Loucy (cell line): ENCODE data around the gene CACNA1C.

Experiments
- H2AFZ ChIP-seq: fragments of 200-600 bp; sonication (generic); 2 replicates; pipeline ENCODE4 v1.6.0; 2016; ENCODE audit warnings: antibody characterized with exemption, mild to moderate bottlenecking, low read length, moderate library complexity
- H3F3A ChIP-seq: fragments of 200-600 bp; 2 replicates; pipeline ENCODE4 v1.6.0; 2016; ENCODE audit warnings: antibody characterized with exemption, low read depth, mild to moderate bottlenecking
- H3K27me3 ChIP-seq: fragments of 200-600 bp; sonication (generic); 2 replicates; pipeline ENCODE4 v1.6.1; 2014; ENCODE audit warnings: low read length, mild to moderate bottlenecking; ENCODE audit not compliant: insufficient read depth, poor library complexity, severe bottlenecking
- H3K36me3 ChIP-seq: fragments of 200-600 bp; sonication (generic); 2 replicates; pipeline ENCODE4 v1.6.1; 2016; ENCODE audit warnings: low read length; ENCODE audit not compliant: insufficient read depth
- H3K4me1 ChIP-seq: fragments of 200-600 bp; sonication (generic); 2 replicates; pipeline ENCODE4 v1.5.1; 2014; ENCODE audit warnings: low read length, mild to moderate bottlenecking; ENCODE audit not compliant: insufficient read depth, poor library complexity, severe bottlenecking
- H3K4me2 ChIP-seq: fragments of 200-600 bp; sonication (generic); 2 replicates; pipeline ENCODE4 v1.6.0; 2014; ENCODE audit warnings: antibody characterized with exemption, low read length, low read depth, mild to moderate bottlenecking; ENCODE audit not compliant: poor library complexity, severe bottlenecking
- H3K4me3 ChIP-seq: fragments of 200-600 bp; sonication (generic); 2 replicates; pipeline ENCODE4 v1.5.1; 2014; ENCODE audit warnings: low read length, mild to moderate bottlenecking, mixed read lengths; ENCODE audit not compliant: poor library complexity, severe bottlenecking
- H3K79me2 ChIP-seq: fragments of 200-600 bp; sonication (generic); 2 replicates; pipeline ENCODE4 v1.6.1; 2014; ENCODE audit warnings: low read length; ENCODE audit not compliant: insufficient read depth
- H3K9ac ChIP-seq: fragments of 200-600 bp; sonication (generic); 2 replicates; pipeline ENCODE4 v1.6.0; 2014; ENCODE audit warnings: mild to moderate bottlenecking, low read depth, low read length, moderate library complexity; ENCODE audit not compliant: poor library complexity, severe bottlenecking
- H3K9me2 ChIP-seq: fragments of 200-600 bp; sonication (generic); replicated peaks from 2 replicates; pipeline ENCODE4 v1.6.1; 2016; ENCODE audit warnings: low read depth, low read length, mixed read lengths
- H3K9me3 ChIP-seq: fragments of 200-600 bp; sonication (generic); 2 replicates; pipeline ENCODE4 v1.6.1; 2014; ENCODE audit warnings: mild to moderate bottlenecking, antibody characterized with exemption, low read length, low read depth; ENCODE audit not compliant: insufficient read depth
- H4K20me1 ChIP-seq: fragments of 200-600 bp; sonication (generic); 2 replicates; pipeline ENCODE4 v1.6.0; 2014; ENCODE audit warnings: antibody characterized with exemption, low read length, mild to moderate bottlenecking; ENCODE audit not compliant: insufficient read depth, poor library complexity, severe bottlenecking
- EZH2phosphoT487 ChIP-seq: fragments of 200-600 bp; IDR thresholded peaks from 2 replicates; pipeline ENCODE4 v1.6.1; 2018; ENCODE audit warnings: antibody characterized with exemption, mild to moderate bottlenecking, moderate library complexity, borderline replicate concordance
- TF ChIP-seq, protein P1 (sequence below): fragments of 200-600 bp; sonication (generic); conservative IDR thresholded peaks from 2 replicates; pipeline ENCODE4 v1.5.1; 2014; ENCODE audit warnings: mild to moderate bottlenecking, antibody characterized with exemption, low read length

Gene CACNA1C

DNA sequence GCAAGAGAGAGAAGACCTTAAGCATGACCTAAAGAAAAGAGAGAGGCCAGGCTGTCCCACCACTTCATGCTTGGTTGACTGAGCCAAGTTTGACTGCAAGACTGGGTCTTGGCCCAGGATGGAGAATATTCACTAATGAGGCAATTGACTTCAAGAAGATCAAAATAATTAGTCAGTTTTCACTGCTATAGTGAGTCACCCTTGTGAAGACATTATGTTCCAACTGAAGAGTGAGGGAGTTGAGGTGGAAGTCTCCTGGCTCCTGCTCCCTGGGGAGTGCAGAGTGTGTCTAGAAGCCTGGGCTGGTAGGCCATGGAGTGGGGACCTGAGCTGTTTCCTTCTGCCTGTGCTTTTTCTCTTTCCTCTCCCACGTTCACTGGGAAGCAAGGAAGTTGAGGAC, 117.6 kb downstream of the CACNA1C start:
- Histone ChIP-seq H3K27me3 (no peaks in the 10 kb centered on the region), H3K4me2 (no peak overlapping the region), H3K9me3 (peaks cover 6% of the 10 kb centered on the region; the same call in 1 of the 2 replicates), H3K79me2 (no peaks in the 10 kb centered on the region), H4K20me1 (no peaks in the 10 kb centered on the region), H3K36me3 (no peaks in the 10 kb centered on the region), H3K4me1 (no peaks in the 10 kb centered on the region), H3K9me2 (no peaks in the 10 kb centered on the region), H3K9ac (no peak overlapping the region), H3F3A (no peaks in the 10 kb centered on the region), H3K4me3 (no peak overlapping the region), H2AFZ (no peak overlapping the region)
- TF ChIP-seq, protein P1, sequence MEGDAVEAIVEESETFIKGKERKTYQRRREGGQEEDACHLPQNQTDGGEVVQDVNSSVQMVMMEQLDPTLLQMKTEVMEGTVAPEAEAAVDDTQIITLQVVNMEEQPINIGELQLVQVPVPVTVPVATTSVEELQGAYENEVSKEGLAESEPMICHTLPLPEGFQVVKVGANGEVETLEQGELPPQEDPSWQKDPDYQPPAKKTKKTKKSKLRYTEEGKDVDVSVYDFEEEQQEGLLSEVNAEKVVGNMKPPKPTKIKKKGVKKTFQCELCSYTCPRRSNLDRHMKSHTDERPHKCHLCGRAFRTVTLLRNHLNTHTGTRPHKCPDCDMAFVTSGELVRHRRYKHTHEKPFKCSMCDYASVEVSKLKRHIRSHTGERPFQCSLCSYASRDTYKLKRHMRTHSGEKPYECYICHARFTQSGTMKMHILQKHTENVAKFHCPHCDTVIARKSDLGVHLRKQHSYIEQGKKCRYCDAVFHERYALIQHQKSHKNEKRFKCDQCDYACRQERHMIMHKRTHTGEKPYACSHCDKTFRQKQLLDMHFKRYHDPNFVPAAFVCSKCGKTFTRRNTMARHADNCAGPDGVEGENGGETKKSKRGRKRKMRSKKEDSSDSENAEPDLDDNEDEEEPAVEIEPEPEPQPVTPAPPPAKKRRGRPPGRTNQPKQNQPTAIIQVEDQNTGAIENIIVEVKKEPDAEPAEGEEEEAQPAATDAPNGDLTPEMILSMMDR: no peak
- TF ChIP-seq EZH2phosphoT487: no peak

DNA sequence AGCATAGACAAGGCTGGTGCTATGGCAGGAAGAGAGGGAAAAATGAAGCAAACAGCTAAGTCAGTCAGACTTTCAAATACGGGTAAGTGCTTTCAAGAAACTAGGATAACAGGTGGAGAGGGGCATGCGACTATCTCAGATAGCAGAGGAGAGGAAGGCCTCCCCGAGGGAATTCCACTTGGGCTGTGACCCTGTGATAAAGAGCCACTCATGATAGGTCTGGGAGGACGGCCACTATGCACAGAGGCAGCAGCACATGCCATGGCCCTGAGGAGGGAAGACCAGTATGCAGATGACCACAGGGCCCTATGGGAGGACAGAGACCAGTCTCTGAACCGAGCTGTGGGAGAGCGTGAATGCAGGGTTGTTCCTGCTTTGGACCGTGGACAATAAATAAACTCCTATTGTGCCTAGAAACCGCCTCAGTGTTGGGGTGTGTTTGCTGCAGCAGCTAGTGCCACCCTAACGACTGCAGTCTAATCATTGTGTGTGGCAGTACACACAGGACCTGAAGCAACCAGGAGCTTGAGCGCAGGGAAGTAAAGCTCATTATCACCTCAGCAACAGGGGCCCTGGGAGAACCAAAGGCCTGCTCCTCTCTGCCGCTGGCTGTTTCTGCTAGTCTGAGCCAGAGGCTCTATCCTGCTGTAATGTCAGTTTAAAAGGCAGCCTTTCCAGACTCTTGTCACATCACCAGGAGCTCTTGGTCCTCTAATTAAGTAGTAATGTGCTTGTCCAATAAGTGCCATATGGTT, 119.1 kb downstream of the CACNA1C start:
- Histone ChIP-seq H3K4me2 (no peak overlapping the region), H3F3A (no peaks in the 10 kb centered on the region), H3K4me1 (no peaks in the 10 kb centered on the region), H3K36me3 (no peaks in the 10 kb centered on the region), H3K9me3 (peaks cover 6% of the 10 kb centered on the region; the same call in 1 of the 2 replicates), H4K20me1 (no peaks in the 10 kb centered on the region), H3K27me3 (no peaks in the 10 kb centered on the region), H3K79me2 (no peaks in the 10 kb centered on the region), H3K9ac (no peak overlapping the region), H2AFZ (no peak overlapping the region), H3K4me3 (no peak overlapping the region), H3K9me2 (no peaks in the 10 kb centered on the region)
- TF ChIP-seq, protein P1: no peak
- TF ChIP-seq EZH2phosphoT487: no peak

DNA sequence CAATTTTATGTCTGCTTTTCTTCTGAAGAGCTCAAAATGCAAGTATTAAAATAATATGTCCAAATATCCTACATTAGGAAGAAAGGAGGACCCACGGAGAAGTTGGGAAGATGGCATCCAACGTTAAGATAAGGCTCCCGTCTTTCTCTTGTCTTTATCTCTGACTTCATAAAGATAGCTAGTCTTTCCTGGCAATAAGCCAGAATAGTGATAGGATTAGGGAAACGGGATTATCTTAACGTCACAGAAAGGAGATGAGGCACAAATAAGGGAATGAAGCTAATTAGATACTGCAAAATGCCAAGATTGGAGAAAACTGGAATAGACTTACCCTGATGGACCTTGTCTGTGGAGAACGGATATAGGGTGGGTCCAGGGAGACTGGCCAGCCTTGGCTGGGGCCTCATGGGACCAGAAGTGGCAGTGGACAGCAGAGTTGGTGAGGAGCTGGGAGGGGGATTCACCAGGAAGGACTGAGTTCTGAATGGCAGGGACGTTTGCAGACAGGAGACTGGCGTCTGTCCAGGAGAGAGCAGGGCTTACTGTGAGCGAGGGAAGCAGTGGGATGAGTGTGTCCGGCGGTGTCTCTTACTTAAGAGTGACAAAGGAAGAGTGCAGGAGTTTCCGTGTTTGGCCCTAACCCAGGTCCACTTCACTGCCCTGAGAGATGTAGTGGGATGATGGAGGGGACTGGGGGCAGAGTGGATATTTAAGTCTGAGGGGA, 119.9 kb downstream of the CACNA1C start:
- Histone ChIP-seq H3K27me3 (no peaks in the 10 kb centered on the region), H3F3A (no peaks in the 10 kb centered on the region), H2AFZ (no peak overlapping the region), H4K20me1 (no peaks in the 10 kb centered on the region), H3K9me2 (no peaks in the 10 kb centered on the region), H3K4me3 (no peak overlapping the region), H3K9ac (no peak overlapping the region), H3K79me2 (no peaks in the 10 kb centered on the region), H3K36me3 (no peaks in the 10 kb centered on the region), H3K4me2 (no peak overlapping the region), H3K4me1 (no peaks in the 10 kb centered on the region), H3K9me3 (peaks cover 2% of the 10 kb centered on the region; the same call in 1 of the 2 replicates)
- TF ChIP-seq EZH2phosphoT487: no peak
- TF ChIP-seq, protein P1: no peak
